ENCODE results near the gene C4BPA.

DNA sequence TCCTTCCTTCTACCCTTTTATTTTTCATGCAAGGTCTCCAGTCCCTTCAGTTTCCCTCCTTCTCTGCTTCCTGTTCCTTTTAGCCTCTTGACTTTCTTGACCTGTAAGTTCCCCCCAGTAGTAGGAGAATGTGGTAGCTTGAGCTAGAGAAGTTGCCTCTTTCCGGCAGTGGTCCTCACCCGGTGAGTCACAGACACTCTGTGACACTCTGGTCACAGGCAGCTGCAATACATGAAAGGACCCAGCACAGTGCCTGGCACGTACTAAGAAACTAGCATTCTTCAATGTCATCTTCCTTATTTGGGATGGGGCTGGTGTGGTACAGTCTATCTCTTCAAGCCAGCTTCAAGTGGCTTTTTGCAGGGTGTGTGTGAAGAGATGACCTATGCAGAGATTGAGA is 35.0 kb upstream of the C4BPA start:
- TF ChIP-seq, protein P1, sequence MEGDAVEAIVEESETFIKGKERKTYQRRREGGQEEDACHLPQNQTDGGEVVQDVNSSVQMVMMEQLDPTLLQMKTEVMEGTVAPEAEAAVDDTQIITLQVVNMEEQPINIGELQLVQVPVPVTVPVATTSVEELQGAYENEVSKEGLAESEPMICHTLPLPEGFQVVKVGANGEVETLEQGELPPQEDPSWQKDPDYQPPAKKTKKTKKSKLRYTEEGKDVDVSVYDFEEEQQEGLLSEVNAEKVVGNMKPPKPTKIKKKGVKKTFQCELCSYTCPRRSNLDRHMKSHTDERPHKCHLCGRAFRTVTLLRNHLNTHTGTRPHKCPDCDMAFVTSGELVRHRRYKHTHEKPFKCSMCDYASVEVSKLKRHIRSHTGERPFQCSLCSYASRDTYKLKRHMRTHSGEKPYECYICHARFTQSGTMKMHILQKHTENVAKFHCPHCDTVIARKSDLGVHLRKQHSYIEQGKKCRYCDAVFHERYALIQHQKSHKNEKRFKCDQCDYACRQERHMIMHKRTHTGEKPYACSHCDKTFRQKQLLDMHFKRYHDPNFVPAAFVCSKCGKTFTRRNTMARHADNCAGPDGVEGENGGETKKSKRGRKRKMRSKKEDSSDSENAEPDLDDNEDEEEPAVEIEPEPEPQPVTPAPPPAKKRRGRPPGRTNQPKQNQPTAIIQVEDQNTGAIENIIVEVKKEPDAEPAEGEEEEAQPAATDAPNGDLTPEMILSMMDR (IDR thresholded peaks at IDR 0.05) = no peak
- TF ChIP-seq ZFX (IDR thresholded peaks at IDR 0.05; ENCODE audit: borderline replicate concordance) = no peak

Data from 22Rv1 (cell line).